Activated T-helper 1 cell treated with Interleukin-2 at 50 U/mL for 16 hours (primary cell): ENCODE results near the gene NFASC.

Source experiments
- DNase-seq: peaks from one replicate; pipeline ENCODE4 v3.0.0-alpha.2; 2020; ENCODE audit warnings: low read depth

The NFASC gene

GRCh38 chr1:205041998-205042910, 171.6 kb downstream of the NFASC start:
- DNase-seq, result no peak

GRCh38 chr1:205042911-205043806, 172.5 kb downstream of the NFASC start, which contains the start of gene CNTN2:
Gene CNTN2, plus strand, starts transcription at chr1:205043212. Its CDS starts 9,974 bp downstream, at chr1:205053186.
- DNase-seq, result no peak

GRCh38 chr1:205043866-205044265, 173.2 kb downstream of the NFASC start:
- no peak for DNase-seq

DNA sequence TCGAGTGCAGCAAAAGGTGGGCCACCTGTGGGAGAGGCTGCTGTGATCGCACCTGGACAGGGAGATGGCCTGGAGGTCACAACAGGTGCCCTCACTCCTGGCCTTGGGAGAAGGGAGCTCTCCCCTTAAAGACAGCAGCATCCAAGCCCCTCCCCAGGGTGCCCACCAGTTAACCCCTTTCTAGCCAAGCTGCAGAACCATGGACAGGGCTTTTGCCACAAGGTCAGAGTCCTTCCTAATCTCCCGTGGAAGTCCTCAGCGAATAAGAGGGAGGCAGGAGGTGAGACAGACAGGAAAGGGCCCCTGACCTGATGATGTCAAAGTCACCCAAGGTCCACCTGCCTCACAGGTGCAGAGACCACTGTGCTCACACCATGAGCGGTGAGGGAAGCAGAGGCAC, 174.1 kb downstream of the NFASC start:
- DNase-seq, result no peak

DNA sequence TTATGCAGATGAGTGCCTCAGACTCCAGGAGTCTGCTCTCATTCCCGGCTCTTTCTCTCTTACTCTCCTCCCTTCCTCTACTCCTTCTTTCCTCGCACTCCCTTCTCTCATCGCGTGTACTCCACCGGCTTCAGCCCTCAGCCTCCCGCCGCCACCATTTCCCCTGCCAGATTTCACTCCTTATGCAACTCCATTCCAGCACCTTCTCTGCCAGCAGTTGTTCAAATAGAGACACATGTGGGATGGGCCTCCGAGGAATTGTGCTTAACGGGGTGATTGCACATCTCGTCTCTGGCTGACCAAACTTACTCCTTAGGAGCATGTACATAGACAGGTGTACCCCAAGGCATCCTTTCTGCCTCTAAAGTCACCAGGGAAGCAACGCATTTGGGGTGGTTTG, 174.5 kb downstream of the NFASC start:
- DNase-seq, result no peak

DNA sequence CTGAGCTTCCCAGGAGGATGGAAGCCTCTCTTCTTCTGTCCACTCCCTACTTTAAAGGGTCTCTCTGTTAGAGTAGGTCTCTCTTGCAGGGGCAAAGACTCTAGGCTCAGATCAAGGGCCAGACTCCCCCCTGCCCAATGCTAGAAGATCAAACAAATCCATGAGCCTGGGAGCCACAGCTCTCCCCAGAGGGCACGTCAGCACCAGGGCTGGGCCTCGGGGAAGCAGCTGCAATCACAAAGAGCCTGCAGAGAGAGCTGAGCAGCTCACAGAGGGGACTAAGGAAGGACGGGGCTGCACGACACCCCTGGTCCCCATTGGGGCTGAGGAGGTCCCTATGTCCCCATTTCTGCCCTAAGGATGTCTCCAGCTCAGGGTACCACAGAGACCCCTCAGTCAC, 176.2 kb downstream of the NFASC start:
- no peak for DNase-seq

DNA sequence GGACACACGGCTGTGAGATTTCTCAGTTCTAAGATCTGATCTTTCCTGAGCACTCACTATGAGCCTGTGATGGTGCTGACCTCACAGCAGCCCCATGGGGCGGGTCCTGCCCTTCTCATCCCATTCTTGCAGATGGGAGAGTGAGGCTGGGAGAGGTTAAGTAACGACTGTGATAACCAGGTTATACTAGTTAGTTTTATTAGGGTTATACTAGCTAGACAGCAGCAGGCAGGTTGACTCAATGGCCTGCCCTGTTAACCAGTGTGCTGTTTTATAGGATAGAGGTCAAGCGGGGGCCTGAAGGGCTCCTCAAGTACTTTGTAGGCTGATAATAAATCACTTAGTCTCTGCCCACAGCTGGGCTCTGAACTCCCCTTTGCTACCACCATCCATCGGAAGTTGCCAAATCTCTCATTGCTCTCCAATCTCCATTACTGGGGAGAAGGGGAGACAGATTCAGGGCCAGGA, 177.1 kb downstream of the NFASC start:
- DNase-seq, result no peak

GRCh38 chr1:205048382-205048781, 177.7 kb downstream of the NFASC start:
- DNase-seq, result no peak

GRCh38 chr1:205049479-205049878, 178.8 kb downstream of the NFASC start:
- no peak for DNase-seq

GRCh38 chr1:205052690-205053089, 182.0 kb downstream of the NFASC start:
- DNase-seq, result no peak

GRCh38 chr1:205053296-205053695, 182.6 kb downstream of the NFASC start:
- DNase-seq, result no peak

- DNase-seq, result no peak
Measured at GRCh38 chr1:205054013-205054412, 183.4 kb downstream of the NFASC start.

GRCh38 chr1:205056188-205056611, 185.5 kb downstream of the NFASC start:
- DNase-seq, result no peak

DNA sequence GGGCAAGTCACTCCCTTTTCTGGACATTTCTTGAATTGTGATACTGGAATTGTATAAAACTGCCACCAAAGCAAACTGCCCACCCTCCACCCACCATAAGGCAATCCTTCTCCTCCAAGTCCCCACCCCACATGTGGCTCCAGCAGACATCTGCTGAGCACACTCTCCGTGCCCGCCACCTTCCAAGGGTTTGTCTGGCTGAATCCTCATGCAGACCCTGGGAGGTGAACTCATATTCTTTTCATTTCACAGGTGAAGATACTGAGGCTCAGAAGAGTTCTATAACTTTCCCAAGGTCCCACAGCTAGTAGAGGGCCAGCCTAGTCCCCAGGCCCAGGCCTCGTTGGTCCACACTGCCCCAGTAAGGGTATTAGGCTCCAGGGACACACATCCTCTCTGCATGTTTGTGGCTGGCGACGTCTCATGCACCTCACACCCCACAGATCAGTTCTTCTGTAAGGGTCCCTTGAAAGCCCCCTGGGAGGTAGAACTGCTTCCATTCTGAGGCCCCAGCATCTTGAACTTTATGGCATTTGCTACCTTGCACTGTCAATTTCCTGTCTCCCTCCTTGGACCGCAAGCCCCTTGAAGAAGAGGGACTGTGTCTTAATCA, 186.4 kb downstream of the NFASC start:
- DNase-seq, result no peak

GRCh38 chr1:205057808-205058575, 187.3 kb downstream of the NFASC start:
- no peak for DNase-seq

DNA sequence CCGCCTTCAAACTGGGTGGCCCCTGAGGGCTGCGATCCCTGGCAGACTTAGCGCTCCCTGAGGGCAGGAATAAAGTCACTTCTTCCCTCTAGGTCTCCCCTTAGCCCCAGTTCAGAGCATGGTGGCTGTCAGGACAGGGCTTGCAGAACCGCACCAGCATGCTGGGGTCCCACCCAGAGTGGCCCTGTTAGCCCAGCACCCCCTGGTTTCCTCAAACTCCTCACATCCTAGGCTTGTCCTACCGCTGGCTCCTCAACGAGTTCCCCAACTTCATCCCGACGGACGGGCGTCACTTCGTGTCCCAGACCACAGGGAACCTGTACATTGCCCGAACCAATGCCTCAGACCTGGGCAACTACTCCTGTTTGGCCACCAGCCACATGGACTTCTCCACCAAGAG, 188.2 kb downstream of the NFASC start:
- no peak for DNase-seq

DNA sequence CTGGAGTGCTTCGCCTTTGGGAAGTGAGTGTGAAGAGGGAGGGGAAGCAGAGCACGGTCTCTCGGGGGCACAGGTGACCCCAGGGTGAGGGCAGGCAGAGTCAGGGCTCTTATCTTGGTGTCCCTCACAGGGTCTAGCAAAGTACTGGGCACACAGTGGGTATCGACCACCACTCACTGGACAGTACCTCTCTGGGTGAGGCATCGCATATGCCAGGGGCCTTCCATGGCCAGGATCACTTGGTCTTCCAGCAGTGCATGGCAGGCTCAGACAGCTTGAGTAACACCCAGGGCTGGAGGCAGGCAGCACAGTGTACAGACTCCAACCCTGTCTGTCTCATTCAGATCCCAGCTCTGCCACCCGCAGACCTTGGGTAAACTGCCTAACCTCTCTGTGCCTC, 189.0 kb downstream of the NFASC start:
- no peak for DNase-seq

- no peak for DNase-seq
Measured at GRCh38 chr1:205060746-205061145, 190.1 kb downstream of the NFASC start.

DNA sequence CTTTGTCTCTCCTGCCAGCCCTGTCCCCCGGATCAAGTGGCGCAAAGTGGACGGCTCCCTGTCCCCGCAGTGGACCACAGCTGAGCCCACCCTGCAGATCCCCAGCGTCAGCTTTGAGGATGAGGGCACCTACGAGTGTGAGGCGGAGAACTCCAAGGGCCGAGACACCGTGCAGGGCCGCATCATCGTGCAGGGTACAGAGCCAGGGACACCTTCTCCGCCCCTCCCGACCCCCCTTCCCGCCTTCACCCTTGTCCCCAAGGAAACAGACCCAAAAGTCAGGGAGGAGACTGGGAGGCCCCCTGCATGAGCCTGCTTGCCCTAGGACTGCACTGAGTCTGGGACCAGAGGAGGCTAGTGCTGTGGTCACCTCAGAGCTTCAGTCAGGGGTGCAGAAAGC, 190.6 kb downstream of the NFASC start:
- no peak for DNase-seq

DNA sequence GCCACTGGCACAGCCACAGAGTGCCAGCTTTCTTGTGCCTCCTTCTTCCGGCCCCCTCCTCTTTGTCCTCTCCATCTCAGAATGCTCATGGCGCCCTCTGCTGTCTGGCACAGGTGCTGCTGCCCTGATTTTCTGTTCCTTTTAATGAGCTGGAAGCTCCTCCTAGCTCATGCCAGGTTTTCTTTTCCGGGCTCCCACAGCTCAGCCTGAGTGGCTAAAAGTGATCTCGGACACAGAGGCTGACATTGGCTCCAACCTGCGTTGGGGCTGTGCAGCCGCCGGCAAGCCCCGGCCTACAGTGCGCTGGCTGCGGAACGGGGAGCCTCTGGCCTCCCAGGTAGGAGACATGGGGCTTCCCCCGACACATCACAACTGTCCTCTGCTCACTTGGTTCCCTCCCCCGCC, 191.0 kb downstream of the NFASC start:
- peak; percentile 35 for DNase-seq

DNA sequence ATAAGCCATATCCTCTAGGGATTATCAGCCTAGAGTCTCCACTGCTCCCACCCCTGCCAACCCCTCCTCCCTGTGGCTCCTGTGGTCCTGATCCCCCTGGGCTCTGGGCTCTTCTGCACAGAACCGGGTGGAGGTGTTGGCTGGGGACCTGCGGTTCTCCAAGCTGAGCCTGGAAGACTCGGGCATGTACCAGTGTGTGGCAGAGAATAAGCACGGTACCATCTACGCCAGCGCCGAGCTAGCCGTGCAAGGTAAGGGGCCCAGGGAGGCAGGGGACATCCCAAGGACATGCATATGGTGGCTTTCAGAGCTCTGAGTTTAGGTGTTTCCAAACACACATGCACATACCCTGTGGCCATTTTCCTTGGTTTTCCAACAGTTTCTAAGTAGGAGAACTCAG, 191.7 kb downstream of the NFASC start:
- no peak for DNase-seq
